Measurements from ENCODE around the gene DDB1. TPM values are rescaled to one million over a fixed set of nuclear protein-coding genes. Genes with fewer than 3 reads are reported as not detected.

The DDB1 gene
- total and polyA plus RNA-seq, 7 experiments from 2014 or later: 113 to 213 (median 157) TPM

GRCh38 chr11:61292356-61292755, 40.5 kb downstream of the DDB1 start:
- peaks cover 8 to 17% (median 15%) of the 10 kb centered on the region in 7 donors for H3K4me1 Mint-ChIP-seq
- POLR2A ChIA-PET: no interaction called here
- intact Hi-C loops (cut with micrococcal nuclease): no loop called here
- peaks cover 0 to 5% (median 0%) of the 10 kb centered on the region in 11 donors for H3K9me3 Mint-ChIP-seq
- CTCF ChIA-PET: no interaction called here
- H3K27me3 Mint-ChIP-seq: peaks cover 0 to 25% (median 9%) of the 10 kb centered on the region in 5 donors
- Histone ChIP-seq H3K27me3 (ENCODE audit: control insufficient read depth in 2 of 2, insufficient read depth in 2 of 2, low read length in 2 of 2) (no peaks in the 10 kb centered on the region), H3K27ac (ENCODE audit: low read depth, low read length) (no peak overlapping the region), H3K4me3 (ENCODE audit: low read length) (no peak overlapping the region), H3K36me3 (ENCODE audit: control insufficient read depth in 2 of 3, insufficient read depth in 3 of 3, low read length in 3 of 3) (no peaks in the 10 kb centered on the region), H3K9me3 (ENCODE audit: control insufficient read depth in 2 of 3, low read length in 3 of 3) (no peaks in the 10 kb centered on the region), H3K4me1 (ENCODE audit: control insufficient read depth in 2 of 2, insufficient read depth in 2 of 2, low read length in 2 of 2) (no peaks in the 10 kb centered on the region)
- H3K4me3 Mint-ChIP-seq: peak overlapping the region in 7 of 10 donors; percentile 15 to 65 (median 35)
- peaks cover 0 to 7% (median 5%) of the 10 kb centered on the region in 5 donors for H3K36me3 Mint-ChIP-seq
- H3K27ac Mint-ChIP-seq: peak overlapping the region in 2 of 9 donors; percentile 11 to 38
- ATAC-seq (no peak), DNase-seq (no peak)

GRCh38 chr11:61290905-61291690, 41.8 kb downstream of the DDB1 start:
- Mint-ChIP-seq H3K36me3 (peaks cover 0 to 2% (median 0%) of the 10 kb centered on the region in 5 donors), H3K4me1 (peaks cover 6 to 13% (median 12%) of the 10 kb centered on the region in 7 donors), H3K9me3 (peaks cover 0 to 4% (median 0%) of the 10 kb centered on the region in 11 donors), H3K27me3 (peaks cover 0 to 25% (median 8%) of the 10 kb centered on the region in 5 donors), H3K4me3 (no peak overlapping the region), H3K27ac (peak overlapping the region in 1 of 9 donors; percentile 8)
- no peaks in the 10 kb centered on the region for H3K36me3 ChIP-seq (ENCODE audit: control insufficient read depth in 2 of 3, insufficient read depth in 3 of 3, low read length in 3 of 3)
- H3K4me3 ChIP-seq (ENCODE audit: low read length): no peak overlapping the region
- H3K27ac ChIP-seq (ENCODE audit: low read depth, low read length): no peak overlapping the region
- ChIA-PET POLR2A (no interaction called here), CTCF (interaction anchor here (0.9 kb wide), 1 partner anchor 94 kb away, joined by 3 read pairs; no protein-coding TSS in a partner anchor)
- no peaks in the 10 kb centered on the region for H3K4me1 ChIP-seq (ENCODE audit: control insufficient read depth in 2 of 2, insufficient read depth in 2 of 2, low read length in 2 of 2)
- ATAC-seq (no peak), DNase-seq (no peak)
- no peaks in the 10 kb centered on the region for H3K9me3 ChIP-seq (ENCODE audit: control insufficient read depth in 2 of 3, low read length in 3 of 3)
- intact Hi-C loops (cut with micrococcal nuclease): no loop called here
- no peaks in the 10 kb centered on the region for H3K27me3 ChIP-seq (ENCODE audit: control insufficient read depth in 2 of 2, insufficient read depth in 2 of 2, low read length in 2 of 2)

GRCh38 chr11:61287338-61287977, 45.4 kb downstream of the DDB1 start:
- H3K36me3 Mint-ChIP-seq: peaks cover 0 to 3% (median 0%) of the 10 kb centered on the region in 5 donors
- H3K27ac Mint-ChIP-seq: peak overlapping the region in 2 of 9 donors; percentile 20 to 36
- peaks cover 0 to 4% (median 0%) of the 10 kb centered on the region in 11 donors for H3K9me3 Mint-ChIP-seq
- Histone ChIP-seq H3K4me1 (ENCODE audit: control insufficient read depth in 2 of 2, insufficient read depth in 2 of 2, low read length in 2 of 2) (no peaks in the 10 kb centered on the region), H3K4me3 (ENCODE audit: low read length) (no peak overlapping the region), H3K27me3 (ENCODE audit: control insufficient read depth in 2 of 2, insufficient read depth in 2 of 2, low read length in 2 of 2) (no peaks in the 10 kb centered on the region), H3K27ac (ENCODE audit: low read depth, low read length) (no peak overlapping the region), H3K36me3 (ENCODE audit: control insufficient read depth in 2 of 3, insufficient read depth in 3 of 3, low read length in 3 of 3) (no peaks in the 10 kb centered on the region), H3K9me3 (ENCODE audit: control insufficient read depth in 2 of 3, low read length in 3 of 3) (no peaks in the 10 kb centered on the region)
- ATAC-seq: no peak
- no peak overlapping the region for H3K4me3 Mint-ChIP-seq
- CTCF ChIA-PET: no interaction called here
- POLR2A ChIA-PET: interaction anchor here (0.6 kb wide), 1 partner anchor 19 kb away, joined by 3 read pairs; no protein-coding TSS in a partner anchor
- intact Hi-C loops (cut with micrococcal nuclease): no loop called here
- DNase-seq: no peak
- peaks cover 0 to 3% (median 0%) of the 10 kb centered on the region in 7 donors for H3K4me1 Mint-ChIP-seq
- peaks cover 0 to 10% (median 4%) of the 10 kb centered on the region in 5 donors for H3K27me3 Mint-ChIP-seq

- no peaks in the 10 kb centered on the region for H3K4me1 ChIP-seq (ENCODE audit: control insufficient read depth in 2 of 2, insufficient read depth in 2 of 2, low read length in 2 of 2)
- Mint-ChIP-seq H3K4me1 (peaks cover 0 to 3% (median 0%) of the 10 kb centered on the region in 7 donors), H3K9me3 (peaks cover 0 to 6% (median 0%) of the 10 kb centered on the region in 11 donors), H3K27ac (no peak overlapping the region), H3K36me3 (peaks cover 0 to 3% (median 0%) of the 10 kb centered on the region in 5 donors), H3K4me3 (no peak overlapping the region), H3K27me3 (no peaks in the 10 kb centered on the region)
- ATAC-seq: no peak
- H3K27me3 ChIP-seq (ENCODE audit: control insufficient read depth in 2 of 2, insufficient read depth in 2 of 2, low read length in 2 of 2): no peaks in the 10 kb centered on the region
- no peak for DNase-seq
- ChIA-PET CTCF (no interaction called here), POLR2A (no interaction called here)
- intact Hi-C loops (cut with micrococcal nuclease): no loop called here
- H3K27ac ChIP-seq (ENCODE audit: low read depth, low read length): no peak overlapping the region
- H3K9me3 ChIP-seq (ENCODE audit: control insufficient read depth in 2 of 3, low read length in 3 of 3): no peaks in the 10 kb centered on the region
- H3K4me3 ChIP-seq (ENCODE audit: low read length): no peak overlapping the region
- H3K36me3 ChIP-seq (ENCODE audit: control insufficient read depth in 2 of 3, insufficient read depth in 3 of 3, low read length in 3 of 3): no peaks in the 10 kb centered on the region
Measured at GRCh38 chr11:61283613-61284012, 49.3 kb downstream of the DDB1 start.

- H3K27ac ChIP-seq (ENCODE audit: low read depth, low read length): no peak overlapping the region
- CTCF ChIA-PET: no interaction called here
- H3K27ac Mint-ChIP-seq: peak overlapping the region in 1 of 9 donors; percentile 21
- peaks cover 0 to 3% (median 0%) of the 10 kb centered on the region in 5 donors for H3K36me3 Mint-ChIP-seq
- H3K4me1 Mint-ChIP-seq: peaks cover 0 to 2% (median 0%) of the 10 kb centered on the region in 7 donors
- H3K27me3 ChIP-seq (ENCODE audit: control insufficient read depth in 2 of 2, insufficient read depth in 2 of 2, low read length in 2 of 2): no peaks in the 10 kb centered on the region
- POLR2A ChIA-PET: no interaction called here
- no peaks in the 10 kb centered on the region for H3K27me3 Mint-ChIP-seq
- no peaks in the 10 kb centered on the region for H3K4me1 ChIP-seq (ENCODE audit: control insufficient read depth in 2 of 2, insufficient read depth in 2 of 2, low read length in 2 of 2)
- H3K9me3 ChIP-seq (ENCODE audit: control insufficient read depth in 2 of 3, low read length in 3 of 3): no peaks in the 10 kb centered on the region
- H3K4me3 ChIP-seq (ENCODE audit: low read length): no peak overlapping the region
- H3K4me3 Mint-ChIP-seq: no peak overlapping the region
- H3K9me3 Mint-ChIP-seq: peaks cover 0 to 6% (median 0%) of the 10 kb centered on the region in 11 donors
- no peaks in the 10 kb centered on the region for H3K36me3 ChIP-seq (ENCODE audit: control insufficient read depth in 2 of 3, insufficient read depth in 3 of 3, low read length in 3 of 3)
- intact Hi-C loops (cut with micrococcal nuclease): no loop called here
- DNase-seq: peak in 1 of 9 donors; percentile 45
- peak; percentile 50 for ATAC-seq
Measured at GRCh38 chr11:61281581-61282250, 51.2 kb downstream of the DDB1 start.

- Mint-ChIP-seq H3K9me3 (peaks cover 0 to 6% (median 0%) of the 10 kb centered on the region in 11 donors), H3K4me1 (peaks cover 0 to 2% (median 0%) of the 10 kb centered on the region in 7 donors), H3K27me3 (no peaks in the 10 kb centered on the region), H3K36me3 (peaks cover 0 to 3% (median 0%) of the 10 kb centered on the region in 5 donors), H3K27ac (peak overlapping the region in 1 of 9 donors; percentile 21), H3K4me3 (no peak overlapping the region)
- Histone ChIP-seq H3K4me1 (ENCODE audit: control insufficient read depth in 2 of 2, insufficient read depth in 2 of 2, low read length in 2 of 2) (no peaks in the 10 kb centered on the region), H3K27me3 (ENCODE audit: control insufficient read depth in 2 of 2, insufficient read depth in 2 of 2, low read length in 2 of 2) (no peaks in the 10 kb centered on the region), H3K27ac (ENCODE audit: low read depth, low read length) (no peak overlapping the region), H3K4me3 (ENCODE audit: low read length) (no peak overlapping the region), H3K9me3 (ENCODE audit: control insufficient read depth in 2 of 3, low read length in 3 of 3) (no peaks in the 10 kb centered on the region), H3K36me3 (ENCODE audit: control insufficient read depth in 2 of 3, insufficient read depth in 3 of 3, low read length in 3 of 3) (no peaks in the 10 kb centered on the region)
- no peak for DNase-seq
- no peak for ATAC-seq
- ChIA-PET CTCF (no interaction called here), POLR2A (no interaction called here)
- intact Hi-C loops (cut with micrococcal nuclease): no loop called here
Measured at GRCh38 chr11:61280883-61281580, 51.9 kb downstream of the DDB1 start.

All from naive thymus-derived CD4-positive, alpha-beta T cell (primary cell).